HCT116 (cell line): ENCODE data around the gene CNTNAP2. TPM values are rescaled to one million over a fixed set of nuclear protein-coding genes. Genes with fewer than 3 reads are reported as not detected.

Experiments
- ATAC-seq: fragments of 200-7000 bp; cut with Tn5 transposase; 2 replicates; pipeline ENCODE4 v1.9.1; 2020; ENCODE audit warnings: mild to moderate bottlenecking, moderate library complexity
- BruUV-seq: library from RNA; stranded (reverse); fragments of 400-500 nt; replicated peaks from 2 replicates; lab custom pipeline; 2021; lab: Mats Ljungman, UMichigan
- CTCF ChIA-PET: fragments of 300-600 bp; sonication (Branson Sonifier 250); formaldehyde crosslinking; loops from one replicate; lab custom pipeline; 2021; ENCODE audit warnings: antibody characterized with exemption; lab: Charles Lee
- POLR2A ChIA-PET: fragments of 300-600, 350-600 bp; sonication (Branson Sonifier 250); formaldehyde crosslinking; loops from one replicate; lab custom pipeline; 2021; ENCODE audit warnings: antibody characterized with exemption; lab: Charles Lee
- RAD21 ChIA-PET, 2 experiments: fragments of 300-600 bp; sonication (Branson Sonifier 250); formaldehyde crosslinking; loops; one replicate each; lab custom pipeline; 2023; ENCODE audit warnings: low total read pairs in 2 of 2; ENCODE audit not compliant: uncharacterized antibody in 2 of 2, unreplicated experiment in 2 of 2, low non-redundant PET in 1 of 2; lab: Charles Lee
- DNase-seq: peaks from one replicate; pipeline ENCODE4 v3.0.0-alpha.2; 2010; ENCODE audit warnings: low read depth, low spot score
- H2AFZ ChIP-seq: fragments of 200-600 bp; shearing (Covaris generic), sonication (generic); 2 replicates; pipeline ENCODE4 v1.6.1; 2017; ENCODE audit warnings: low read depth, mixed run types, mixed read lengths, antibody characterized with exemption, low read length; ENCODE audit not compliant: poor library complexity, severe bottlenecking
- H3K27ac ChIP-seq: 2 replicates; pipeline ENCODE4 v1.5.1; 2012; ENCODE audit warnings: low read depth, low read length
- H3K27me3 ChIP-seq: fragments of 200-600 bp; sonication (generic); 2 replicates; pipeline ENCODE4 v1.6.1; 2016; ENCODE audit warnings: mixed run types, low read length, mixed read lengths; ENCODE audit not compliant: insufficient read depth
- H3K36me3 ChIP-seq, 2 experiments: fragments of 200-500 bp in 1 of 2; fragments of 200-600 bp in 1 of 2; sonication (Bioruptor generic) in 1 of 2; sonication (generic) in 1 of 2; 2 replicates each; pipeline versions ENCODE4 v1.5.1 to v1.6.1; 2014 to 2016; ENCODE audit warnings: low read length in 2 of 2, inconsistent platforms in 1 of 2, mixed read lengths in 1 of 2, mixed run types in 1 of 2; ENCODE audit not compliant: insufficient read depth in 2 of 2, control insufficient read depth in 1 of 2
- H3K4me1 ChIP-seq, 2 experiments: fragments of 200-600 bp in 1 of 2; sonication (generic) in 1 of 2; 2 replicates each; pipeline versions ENCODE4 v1.5.1 to v1.6.1; 2012 to 2017; ENCODE audit warnings: low read length in 2 of 2, inconsistent platforms in 1 of 2, mild to moderate bottlenecking in 1 of 2, mixed read lengths in 1 of 2, mixed run types in 1 of 2, moderate library complexity in 1 of 2; ENCODE audit not compliant: insufficient read depth in 2 of 2, control insufficient read depth in 1 of 2
- H3K4me2 ChIP-seq: fragments of 200-600 bp; sonication (generic); 2 replicates; pipeline ENCODE4 v1.6.1; 2017; ENCODE audit warnings: mixed run types, low read length, mixed read lengths
- H3K4me3 ChIP-seq, 2 experiments: fragments of 200-600 bp in 1 of 2; sonication (generic) in 1 of 2; replicated peaks in 1 of 2; 2 replicates each; pipeline ENCODE4 v1.5.1; 2011 to 2016; ENCODE audit warnings: low read length in 2 of 2, control low read depth in 1 of 2, low read depth in 1 of 2, mild to moderate bottlenecking in 1 of 2, mixed read lengths in 1 of 2, mixed run types in 1 of 2
- H3K79me2 ChIP-seq: fragments of 200-600 bp; sonication (generic); 2 replicates; pipeline ENCODE4 v1.6.1; 2017; ENCODE audit warnings: mild to moderate bottlenecking, mixed run types, low read length, moderate library complexity, mixed read lengths; ENCODE audit not compliant: insufficient read depth
- H3K9ac ChIP-seq: fragments of 200-600 bp; sonication (generic); 2 replicates; pipeline ENCODE4 v1.6.1; 2016; ENCODE audit warnings: low read length, mixed read lengths
- H3K9me2 ChIP-seq: fragments of 200-600 bp; sonication (generic), shearing (Covaris generic); 2 replicates; pipeline ENCODE4 v1.6.1; 2017; ENCODE audit warnings: mixed run types, mild to moderate bottlenecking, moderate library complexity; ENCODE audit not compliant: insufficient read depth
- H3K9me3 ChIP-seq, 2 experiments: fragments of 200-500 bp in 1 of 2; fragments of 200-600 bp in 1 of 2; sonication (Bioruptor generic) in 1 of 2; sonication (generic) in 1 of 2; 2 replicates each; pipeline ENCODE4 v1.6.1; 2014 to 2017; ENCODE audit warnings: low read length in 2 of 2, mixed read lengths in 2 of 2, inconsistent platforms in 1 of 2, low read depth in 1 of 2, mild to moderate bottlenecking in 1 of 2, mixed run types in 1 of 2, moderate library complexity in 1 of 2; ENCODE audit not compliant: control insufficient read depth in 1 of 2, insufficient read depth in 1 of 2
- H4K20me1 ChIP-seq: fragments of 200-600 bp; sonication (generic), shearing (Covaris generic); 2 replicates; pipeline ENCODE4 v1.6.1; 2017; ENCODE audit warnings: mixed run types, mild to moderate bottlenecking, moderate library complexity; ENCODE audit not compliant: insufficient read depth
- ATF3 ChIP-seq: IDR thresholded peaks from 2 replicates; pipeline ENCODE4 v1.6.1; 2012
- EZH2 ChIP-seq: fragments of 200-600 bp; sonication (generic); IDR thresholded peaks from 2 replicates; pipeline ENCODE4 v1.6.1; 2017; ENCODE audit warnings: antibody characterized with exemption, mixed run types
- EZH2phosphoT487 ChIP-seq: fragments of 200-600 bp; IDR thresholded peaks from 2 replicates; pipeline ENCODE4 v1.6.1; 2018; ENCODE audit warnings: antibody characterized with exemption, borderline replicate concordance
- FOSL1 ChIP-seq: IDR thresholded peaks from 2 replicates; pipeline ENCODE4 v1.6.1; 2012; ENCODE audit warnings: low read depth
- MAX ChIP-seq: IDR thresholded peaks from 2 replicates; pipeline ENCODE4 v1.6.1; 2012
- POLR2A ChIP-seq: IDR thresholded peaks from 2 replicates; pipeline ENCODE4 v1.7.0; 2011; ENCODE audit warnings: borderline replicate concordance; ENCODE audit not compliant: insufficient read depth, insufficient read length; ENCODE audit errors: extremely low read depth
- POLR2AphosphoS5 ChIP-seq: IDR thresholded peaks from 2 replicates; pipeline ENCODE4 v1.6.1; 2011; ENCODE audit warnings: mild to moderate bottlenecking, low read depth, low read length, moderate library complexity
- RAD21 ChIP-seq: IDR thresholded peaks from 2 replicates; pipeline ENCODE4 v1.6.1; 2012; ENCODE audit warnings: low read depth, mild to moderate bottlenecking
- REST ChIP-seq: IDR thresholded peaks from 2 replicates; pipeline ENCODE4 v1.6.1; 2012; ENCODE audit warnings: low read depth
- SIN3A ChIP-seq: IDR thresholded peaks from 2 replicates; pipeline ENCODE4 v1.6.1; 2012; ENCODE audit warnings: low read depth
- SP1 ChIP-seq: IDR thresholded peaks from 2 replicates; pipeline ENCODE4 v1.6.1; 2012; ENCODE audit warnings: low read depth
- YY1 ChIP-seq: IDR thresholded peaks from 2 replicates; pipeline ENCODE4 v1.6.1; 2011; ENCODE audit warnings: low read length, low read depth, moderate library complexity, mild to moderate bottlenecking; ENCODE audit not compliant: insufficient replicate concordance; ENCODE audit errors: extremely low read depth
- ZFX ChIP-seq: fragments of 450-650 bp; IDR thresholded peaks from 2 replicates; pipeline ENCODE4 v1.6.1; 2017
- intact Hi-C: fragments of 100-400 bp; cut with micrococcal nuclease; formaldehyde crosslinking; loops from 2 replicates; pipeline ENCODE4 v1.10.0; 2022
- total RNA-seq: library from RNA; stranded (reverse); gene quantifications from one replicate; pipeline ENCODE4 v1.2.1, GENCODE V29; 2021; ENCODE audit not compliant: unreplicated experiment

Gene CNTNAP2
- total RNA-seq, 1 experiment from 2014 or later: 0.37 TPM

GRCh38 chr7:146129997-146130396, 13.4 kb downstream of the CNTNAP2 start:
- H3K9me2 ChIP-seq: no peaks in the 10 kb centered on the region
- H3K79me2 ChIP-seq: no peaks in the 10 kb centered on the region
- H3K27ac ChIP-seq: no peak overlapping the region
- H4K20me1 ChIP-seq: no peaks in the 10 kb centered on the region
- TF ChIP-seq FOSL1 (no peak), MAX (no peak), POLR2A (no peak), SIN3A (no peak), REST (no peak), EZH2phosphoT487 (no peak), ZFX (no peak), EZH2 (no peak), YY1 (no peak), ATF3 (no peak), POLR2AphosphoS5 (no peak), SP1 (no peak), RAD21 (no peak)
- TF ChIP-seq, all 23 proteins: peak for 0
- Histone ChIP-seq H3K4me1 (no peaks in the 10 kb centered on the region), H2AFZ (no peak overlapping the region), H3K4me3 (no peak overlapping the region), H3K4me2 (no peak overlapping the region), H3K9ac (no peak overlapping the region), H3K36me3 (no peaks in the 10 kb centered on the region), H3K27me3 (no peaks in the 10 kb centered on the region), H3K9me3 (peaks cover 7 to 9% of the 10 kb centered on the region in 2 experiments; a peak in 2 of 4 replicates)
- BruUV-seq: no TSS peak
- POLR2A ChIA-PET: no interaction called here
- no peak for ATAC-seq
- no peak for DNase-seq
- intact Hi-C loops: no loop called here
- CTCF ChIA-PET: no interaction called here
- RAD21 ChIA-PET: no interaction called here
